ENCODE data around the gene FBRS.

DNA sequence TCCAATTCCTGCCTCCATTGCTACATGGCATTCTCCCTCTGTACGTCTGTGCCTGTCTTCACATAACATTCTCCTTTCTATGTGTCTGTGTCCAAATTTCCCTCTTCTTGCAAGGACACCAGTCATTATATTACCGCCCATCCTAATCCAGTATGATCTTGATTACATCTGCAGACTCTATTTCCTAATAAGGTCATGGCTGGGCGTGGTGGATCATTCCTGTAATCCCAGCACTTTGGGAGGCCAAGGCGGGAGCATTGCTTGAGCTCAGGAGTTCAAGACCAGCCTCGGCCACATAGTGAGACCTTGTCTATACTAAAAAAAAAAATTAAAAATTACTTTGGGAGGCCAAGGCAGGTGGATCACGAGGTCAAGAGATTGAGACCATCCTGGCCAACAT is 12.5 kb upstream of the FBRS start:
- TF ChIP-seq POLR2A (IDR thresholded peaks at IDR 0.05; ENCODE audit: low read depth, low read length): no peak
- TF ChIP-seq POLR2AphosphoS5 (IDR thresholded peaks at IDR 0.05; ENCODE audit: low read depth, low read length): no peak
- TF ChIP-seq PAX5 (IDR thresholded peaks at IDR 0.05; ENCODE audit: insufficient read depth, low read length, severe bottlenecking): no peak
